Neutrophil (primary cell): Measurements from ENCODE around the gene SPIRE1.

ENCODE experiments used
- H3K27ac ChIP-seq: fragments of 200-600 bp; sonication (generic); 2 replicates; pipeline ENCODE4 v1.5.1; 2016; ENCODE audit warnings: mild to moderate bottlenecking, moderate library complexity
- H3K27me3 ChIP-seq: fragments of 200-600 bp; sonication (generic); 2 replicates; pipeline ENCODE4 v1.6.0; 2016; ENCODE audit warnings: mild to moderate bottlenecking
- H3K36me3 ChIP-seq: fragments of 200-600 bp; sonication (generic); 2 replicates; pipeline ENCODE4 v1.5.1; 2017
- H3K4me1 ChIP-seq, 2 experiments: fragments of 200-600 bp in 1 of 2; sonication (generic) in 1 of 2; 1 replicate in 1 of 2; 2 replicates in 1 of 2; pipeline versions ENCODE4 v1.5.1 to v1.6.1; 2013 to 2016; ENCODE audit warnings: low read depth in 1 of 2, low read length in 1 of 2, mild to moderate bottlenecking in 1 of 2, moderate library complexity in 1 of 2; ENCODE audit not compliant: control insufficient read depth in 1 of 2, insufficient read depth in 1 of 2
- H3K4me3 ChIP-seq, 2 experiments: fragments of 200-600 bp in 1 of 2; sonication (generic) in 1 of 2; 1 replicate in 1 of 2; 2 replicates in 1 of 2; pipeline ENCODE4 v1.5.1; 2013 to 2016; ENCODE audit warnings: low read depth in 1 of 2, low read length in 1 of 2, mild to moderate bottlenecking in 1 of 2, moderate library complexity in 1 of 2
- H3K9me3 ChIP-seq: fragments of 200-600 bp; sonication (generic); 2 replicates; pipeline ENCODE4 v1.5.1; 2016
- TF ChIP-seq, protein P1 (sequence below): fragments of 200-600 bp; sonication (generic); IDR thresholded peaks from 2 replicates; pipeline ENCODE4 v1.5.1; 2016; ENCODE audit warnings: antibody characterized with exemption

Gene SPIRE1

DNA sequence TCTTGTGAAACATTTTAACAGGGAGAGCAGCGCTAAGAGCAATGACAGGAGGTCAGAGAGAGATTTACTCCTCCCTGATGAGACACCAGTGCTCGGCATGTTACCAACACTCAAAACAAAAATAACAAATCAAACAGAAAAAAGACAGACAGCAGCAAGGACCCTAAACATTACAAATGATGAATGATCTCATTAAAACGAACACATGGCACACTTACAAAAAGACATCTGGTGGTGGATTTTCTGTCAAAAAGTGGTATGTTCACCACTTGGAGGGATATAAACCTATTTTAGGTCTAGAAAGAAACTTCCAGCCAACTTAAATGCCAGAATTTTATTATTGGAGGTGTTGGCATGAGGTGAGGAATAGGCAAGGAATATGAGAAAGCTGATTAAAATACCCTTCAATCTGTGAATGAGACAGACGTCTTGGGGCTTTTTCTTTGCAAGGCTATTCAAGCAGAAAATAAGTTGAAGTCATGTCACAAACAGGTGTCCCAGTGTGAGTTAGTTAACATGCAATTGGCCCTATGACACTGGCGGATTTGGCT, 137.4 kb downstream of the SPIRE1 start:
- Histone ChIP-seq H3K9me3 (no peaks in the 10 kb centered on the region), H3K27me3 (no peaks in the 10 kb centered on the region), H3K27ac (no peak overlapping the region), H3K36me3 (no peaks in the 10 kb centered on the region), H3K4me1 (no peaks in the 10 kb centered on the region), H3K4me3 (no peak overlapping the region)
- TF ChIP-seq, protein P1, sequence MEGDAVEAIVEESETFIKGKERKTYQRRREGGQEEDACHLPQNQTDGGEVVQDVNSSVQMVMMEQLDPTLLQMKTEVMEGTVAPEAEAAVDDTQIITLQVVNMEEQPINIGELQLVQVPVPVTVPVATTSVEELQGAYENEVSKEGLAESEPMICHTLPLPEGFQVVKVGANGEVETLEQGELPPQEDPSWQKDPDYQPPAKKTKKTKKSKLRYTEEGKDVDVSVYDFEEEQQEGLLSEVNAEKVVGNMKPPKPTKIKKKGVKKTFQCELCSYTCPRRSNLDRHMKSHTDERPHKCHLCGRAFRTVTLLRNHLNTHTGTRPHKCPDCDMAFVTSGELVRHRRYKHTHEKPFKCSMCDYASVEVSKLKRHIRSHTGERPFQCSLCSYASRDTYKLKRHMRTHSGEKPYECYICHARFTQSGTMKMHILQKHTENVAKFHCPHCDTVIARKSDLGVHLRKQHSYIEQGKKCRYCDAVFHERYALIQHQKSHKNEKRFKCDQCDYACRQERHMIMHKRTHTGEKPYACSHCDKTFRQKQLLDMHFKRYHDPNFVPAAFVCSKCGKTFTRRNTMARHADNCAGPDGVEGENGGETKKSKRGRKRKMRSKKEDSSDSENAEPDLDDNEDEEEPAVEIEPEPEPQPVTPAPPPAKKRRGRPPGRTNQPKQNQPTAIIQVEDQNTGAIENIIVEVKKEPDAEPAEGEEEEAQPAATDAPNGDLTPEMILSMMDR, result no peak

DNA sequence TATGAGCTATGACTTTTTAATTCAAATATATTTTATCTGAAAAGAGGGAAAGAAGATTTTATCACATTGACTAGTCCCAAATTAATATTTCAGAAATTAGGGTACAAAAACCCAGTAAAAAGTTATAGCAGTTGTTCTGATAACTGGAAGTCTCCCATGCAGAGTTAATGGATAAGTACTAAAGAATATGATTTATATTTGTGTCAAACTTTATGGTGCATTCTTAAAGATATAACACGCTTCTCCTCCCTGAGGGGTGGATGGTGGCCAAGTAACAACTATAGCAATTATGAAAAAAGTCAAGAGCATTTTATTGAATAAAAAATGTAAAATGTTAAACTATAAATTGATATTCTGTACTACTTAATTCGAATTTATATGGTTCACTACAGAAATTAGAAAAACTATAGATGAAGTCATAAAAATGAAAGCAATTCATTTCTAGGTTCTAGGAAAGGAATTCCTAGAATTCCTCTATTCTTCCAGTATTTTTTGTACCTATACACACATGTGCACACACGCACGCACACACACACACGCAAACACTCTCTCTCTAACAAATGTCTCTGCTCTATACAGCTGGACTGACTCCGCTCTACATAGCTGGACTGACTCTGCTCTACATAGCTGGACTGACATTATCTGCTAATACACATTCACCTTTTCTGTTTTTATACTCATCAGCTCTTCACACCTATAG, 138.9 kb downstream of the SPIRE1 start:
- Histone ChIP-seq H3K4me3 (no peak overlapping the region), H3K9me3 (no peaks in the 10 kb centered on the region), H3K36me3 (no peaks in the 10 kb centered on the region), H3K27ac (no peak overlapping the region), H3K27me3 (no peaks in the 10 kb centered on the region), H3K4me1 (no peaks in the 10 kb centered on the region)
- TF ChIP-seq, protein P1, result no peak

DNA sequence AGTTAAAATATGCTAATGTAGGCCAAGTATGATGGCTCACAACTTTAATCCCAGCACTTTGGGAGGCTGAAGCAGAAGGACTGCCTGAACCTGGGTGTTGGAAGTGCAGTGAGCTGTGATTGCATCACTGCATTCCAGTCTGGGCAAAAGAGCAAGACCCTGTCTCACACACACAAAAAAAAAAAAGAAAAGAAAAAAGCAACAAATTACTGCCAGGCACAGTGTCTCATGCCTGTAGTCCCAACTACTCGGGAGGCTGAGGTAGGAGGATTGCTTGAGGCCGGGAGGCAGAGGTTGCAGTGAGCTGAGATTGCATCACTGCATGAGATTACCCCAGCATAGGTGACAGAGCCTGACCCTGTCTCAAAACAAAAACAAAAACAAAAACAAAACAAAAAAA, 139.6 kb downstream of the SPIRE1 start:
- Histone ChIP-seq H3K4me1 (no peaks in the 10 kb centered on the region), H3K9me3 (no peaks in the 10 kb centered on the region), H3K27ac (no peak overlapping the region), H3K27me3 (no peaks in the 10 kb centered on the region), H3K4me3 (no peak overlapping the region), H3K36me3 (no peaks in the 10 kb centered on the region)
- TF ChIP-seq, protein P1, result no peak

DNA sequence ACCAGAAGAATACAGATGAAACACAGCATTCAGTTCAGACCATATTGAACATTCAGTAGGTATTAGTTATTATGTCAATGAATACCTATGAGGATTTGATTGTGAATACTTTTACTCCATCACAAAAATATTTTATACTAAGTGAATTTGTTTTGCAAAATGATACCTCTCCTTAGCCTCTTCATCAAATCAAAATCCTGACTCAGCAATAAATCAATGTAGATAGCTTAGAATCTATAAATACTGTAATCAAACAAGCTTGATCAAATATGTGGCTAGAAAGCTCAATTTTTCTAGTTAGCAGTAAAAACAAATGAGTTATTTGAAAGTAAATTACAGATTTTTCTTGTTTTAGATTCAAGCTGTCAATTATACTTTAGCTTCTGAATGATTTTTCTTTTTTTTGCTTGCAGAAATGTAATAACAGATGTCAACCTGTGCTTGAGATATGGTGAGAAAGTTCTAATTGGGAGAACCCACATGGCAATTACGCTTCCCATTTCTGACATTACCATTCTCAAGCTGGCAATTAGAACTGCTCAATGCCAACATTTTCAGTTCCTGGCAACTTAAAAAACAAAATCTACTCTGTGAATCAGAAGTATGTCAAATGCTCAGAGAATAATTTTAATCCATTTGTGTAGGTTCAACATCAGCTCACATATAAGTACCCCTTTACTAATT, 140.6 kb downstream of the SPIRE1 start:
- Histone ChIP-seq H3K27ac (no peak overlapping the region), H3K9me3 (no peaks in the 10 kb centered on the region), H3K36me3 (no peaks in the 10 kb centered on the region), H3K4me3 (no peak overlapping the region), H3K27me3 (no peaks in the 10 kb centered on the region), H3K4me1 (no peaks in the 10 kb centered on the region)
- TF ChIP-seq, protein P1, result no peak

DNA sequence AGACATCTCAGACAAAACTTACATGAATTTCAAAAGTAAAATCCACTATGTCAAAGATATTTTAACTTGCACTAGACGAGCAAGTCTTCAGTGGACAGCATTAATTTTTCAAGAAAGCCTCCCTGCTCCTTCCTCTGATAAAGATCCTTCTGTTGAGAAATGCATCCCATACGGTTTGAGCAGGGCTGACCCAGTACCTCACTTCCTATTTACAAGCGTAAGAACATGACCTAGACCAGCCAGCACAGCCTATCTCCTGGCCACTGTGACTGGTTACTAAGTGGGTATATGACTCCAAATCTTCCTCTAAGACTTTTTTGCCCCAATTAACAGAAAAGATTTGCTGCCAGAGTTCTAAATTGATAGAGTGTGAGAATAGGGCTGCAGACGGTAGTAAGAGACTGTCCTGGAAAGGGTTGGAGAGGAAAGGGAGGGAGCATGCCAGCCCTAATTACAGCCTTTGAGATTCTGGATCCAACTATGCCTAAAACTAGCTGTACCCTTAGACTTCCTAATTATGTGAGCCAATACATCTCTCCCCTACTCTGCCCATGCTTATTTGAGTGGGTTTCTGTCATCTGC, 141.8 kb downstream of the SPIRE1 start:
- no peaks in the 10 kb centered on the region for H3K4me1 ChIP-seq
- no peaks in the 10 kb centered on the region for H3K27me3 ChIP-seq
- TF ChIP-seq, protein P1, result no peak
- H3K4me3 ChIP-seq, result no peak overlapping the region
- H3K27ac ChIP-seq, result no peak overlapping the region
- H3K9me3 ChIP-seq, result no peaks in the 10 kb centered on the region
- no peaks in the 10 kb centered on the region for H3K36me3 ChIP-seq
